ENCODE results near the gene CBX6.

CBX6 gene

DNA sequence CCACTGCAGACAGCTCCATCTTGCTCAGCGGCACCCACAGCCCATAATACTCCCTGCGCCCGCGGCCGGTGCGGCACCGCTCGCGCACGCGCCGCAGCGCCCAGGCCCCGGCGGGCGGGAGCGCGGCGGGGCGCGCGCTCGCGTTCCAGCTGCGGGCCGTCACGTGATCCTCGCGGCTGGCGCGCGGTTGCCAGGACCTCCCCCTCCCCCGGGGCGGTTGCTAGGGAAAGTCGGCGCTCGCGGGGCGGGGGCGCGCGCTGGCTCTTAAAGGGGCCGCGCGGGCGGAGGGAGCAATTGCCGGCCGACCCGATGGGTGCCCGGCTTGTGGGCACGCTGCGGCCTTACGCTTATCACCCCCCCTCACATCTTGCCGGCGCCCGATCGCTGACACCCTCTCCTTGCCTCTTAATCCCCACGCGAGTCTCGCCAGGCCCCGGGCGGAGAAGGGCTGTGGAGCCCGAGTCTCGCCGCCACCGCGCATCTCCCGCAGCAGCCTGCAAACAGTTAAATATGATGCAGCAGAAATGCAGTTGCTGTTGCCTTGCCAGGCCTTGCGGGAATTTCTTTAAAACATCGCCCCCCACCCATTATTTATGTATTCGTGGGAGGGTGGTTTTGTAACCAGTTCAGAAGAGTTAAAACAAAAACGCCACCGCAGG, at the start of gene CBX6:
Gene CBX6, minus strand, starts transcription at position 45 of the 659 bp plus-strand sequence. Its CDS starts 26 bp downstream, at position 19.
- peak; percentile 92 for DNase-seq (ENCODE audit: low read depth)

DNA sequence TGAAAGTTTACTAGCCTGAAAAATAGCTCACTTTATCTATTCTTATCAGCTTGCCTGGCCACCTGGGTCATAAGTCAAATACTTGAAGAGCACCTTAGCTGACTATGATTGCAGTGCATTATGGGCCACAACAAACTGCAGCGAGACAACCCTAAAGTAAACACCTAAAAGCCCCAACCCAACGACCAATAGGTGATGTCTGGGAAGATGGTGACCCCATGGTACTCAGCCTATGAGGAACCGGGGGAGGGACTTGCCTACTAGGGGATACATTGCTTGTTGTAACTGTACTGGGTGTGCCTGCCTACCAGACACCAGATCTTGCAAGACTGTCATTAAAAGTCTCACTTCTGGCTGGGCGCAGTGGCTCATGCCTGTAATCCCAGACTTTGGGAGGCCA, 49.8 kb upstream of the CBX6 start:
- no peak for DNase-seq (ENCODE audit: low read depth)

DNA sequence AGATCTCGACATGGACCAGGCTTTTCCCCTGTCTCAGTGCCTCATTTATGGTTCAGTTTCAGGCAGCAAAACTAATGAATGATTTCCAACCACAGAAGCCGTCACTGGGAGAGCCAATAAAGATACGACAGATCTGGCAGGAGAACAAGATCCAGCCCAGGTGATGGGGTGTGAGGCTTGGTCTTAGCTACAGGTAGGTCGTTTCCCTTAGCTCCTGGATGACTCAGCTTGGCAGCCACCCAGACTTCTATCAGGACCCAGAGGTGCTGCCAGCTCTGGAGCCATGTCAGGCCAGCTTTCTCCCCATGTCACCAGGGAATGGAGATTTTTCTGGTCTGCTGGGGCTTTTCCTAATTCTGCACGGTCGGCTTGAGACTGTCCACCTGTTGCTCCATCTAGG, 49.1 kb upstream of the CBX6 start:
- DNase-seq (ENCODE audit: low read depth) = no peak

DNA sequence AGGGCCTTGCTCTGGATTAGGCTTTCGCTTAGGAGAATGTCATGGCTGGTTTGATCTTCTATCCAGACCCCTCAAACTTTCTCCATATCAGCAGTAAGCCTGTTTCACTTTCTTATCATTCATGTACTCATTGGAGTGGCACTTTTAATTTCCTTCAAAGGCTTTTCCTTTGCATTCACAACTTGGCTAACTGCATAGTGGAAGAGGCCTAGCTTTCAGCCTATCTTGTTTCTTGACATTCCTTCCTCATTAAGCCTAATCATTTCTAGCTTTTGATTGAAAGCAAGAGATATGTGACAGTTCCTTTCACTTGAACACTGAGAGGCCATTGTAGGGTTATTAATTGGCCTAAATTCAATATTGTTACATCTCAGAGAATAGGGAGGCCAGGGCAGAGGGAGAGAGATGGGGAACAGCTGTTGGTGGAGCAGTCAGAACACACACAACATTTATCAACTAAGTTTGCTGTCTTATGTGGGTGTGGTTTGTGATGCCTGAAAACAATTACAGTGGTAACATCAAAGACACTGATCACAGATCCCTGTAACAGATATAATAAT, 47.7 kb upstream of the CBX6 start:
- DNase-seq (ENCODE audit: low read depth) = no peak

GRCh38 chr22:38911434-38911833, 39.4 kb upstream of the CBX6 start:
- DNase-seq (ENCODE audit: low read depth) = no peak

DNA sequence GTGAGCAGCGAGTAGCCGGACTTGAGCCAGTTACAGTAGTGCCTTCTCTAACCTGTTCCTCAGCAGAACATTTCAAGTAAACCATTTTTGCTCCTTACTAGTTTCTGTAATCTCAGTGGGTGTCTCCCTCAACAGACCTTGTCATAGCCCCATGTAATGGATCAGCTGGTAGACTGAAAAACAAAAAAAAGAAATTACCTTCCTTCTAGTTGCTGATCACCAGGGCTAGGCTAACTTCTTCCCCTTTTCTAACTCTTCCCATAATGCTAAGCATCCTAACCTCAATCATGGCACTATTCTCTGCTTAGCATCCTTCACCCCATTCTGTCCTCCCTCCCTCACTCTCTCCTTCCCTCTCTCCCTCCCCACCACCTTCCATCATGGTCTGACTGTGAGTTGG, 35.8 kb upstream of the CBX6 start:
- no peak for DNase-seq (ENCODE audit: low read depth)

GRCh38 chr22:38906052-38906451, 34.0 kb upstream of the CBX6 start:
- DNase-seq (ENCODE audit: low read depth) = no peak

DNA sequence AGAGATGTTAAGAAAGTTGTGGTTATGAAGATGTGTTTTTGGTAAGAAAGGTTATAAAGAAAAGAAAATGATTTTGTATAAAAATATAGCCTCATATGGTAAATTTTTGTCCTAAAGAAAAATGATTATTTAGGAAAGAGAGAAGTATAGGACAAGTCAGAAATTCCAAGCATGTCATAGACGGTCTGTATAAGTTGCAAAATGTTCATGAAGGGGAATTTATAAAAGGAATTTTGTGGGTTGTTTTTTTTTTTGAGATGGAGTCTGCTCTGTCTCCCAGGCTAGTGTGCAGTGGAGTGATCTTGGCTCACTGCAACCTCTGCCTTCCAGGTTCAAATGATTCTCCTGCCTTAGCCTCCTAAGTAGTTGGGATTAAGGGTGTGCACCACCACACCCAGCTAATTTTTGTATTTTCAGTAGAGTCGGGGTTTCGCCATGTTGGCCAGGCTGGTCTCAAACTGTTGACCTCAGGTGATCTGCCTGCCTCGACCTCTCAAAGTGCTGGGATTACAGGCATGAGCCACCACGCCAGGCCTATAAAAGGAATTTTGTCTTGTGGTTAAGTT, 32.1 kb upstream of the CBX6 start:
- peak; percentile 18 for DNase-seq (ENCODE audit: low read depth)

DNA sequence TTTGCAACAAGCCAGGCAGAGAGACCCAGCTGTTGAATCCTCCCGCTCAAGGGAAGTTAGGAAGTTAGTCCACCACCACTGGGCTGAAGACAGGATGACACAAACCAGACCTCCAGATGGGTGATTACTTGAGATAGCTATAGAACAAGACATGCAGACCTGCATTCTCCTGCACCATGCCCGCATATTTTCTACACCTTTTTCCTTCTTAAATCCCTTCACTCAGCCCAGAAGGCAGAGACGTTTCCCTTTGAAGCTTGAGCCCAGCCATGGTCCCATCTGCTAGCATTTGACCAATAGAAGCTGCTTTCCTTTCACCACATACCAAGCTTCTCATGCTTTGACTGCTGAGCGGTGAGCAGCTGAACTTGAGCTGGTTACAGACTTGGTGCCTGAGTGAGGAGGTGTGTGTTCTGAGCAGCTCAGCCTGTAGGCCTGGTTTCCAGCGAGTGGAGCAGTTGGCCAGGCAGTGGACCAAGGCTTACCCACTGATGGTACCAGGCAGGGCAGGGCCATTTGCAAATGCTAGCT, 29.2 kb upstream of the CBX6 start:
- no peak for DNase-seq (ENCODE audit: low read depth)

- no peak for DNase-seq (ENCODE audit: low read depth)
These were observed 28.7 kb upstream of the CBX6 start for GRCh38 chr22:38900677-38901076.

GRCh38 chr22:38891256-38891655, 19.2 kb upstream of the CBX6 start:
- DNase-seq (ENCODE audit: low read depth) = no peak

DNA sequence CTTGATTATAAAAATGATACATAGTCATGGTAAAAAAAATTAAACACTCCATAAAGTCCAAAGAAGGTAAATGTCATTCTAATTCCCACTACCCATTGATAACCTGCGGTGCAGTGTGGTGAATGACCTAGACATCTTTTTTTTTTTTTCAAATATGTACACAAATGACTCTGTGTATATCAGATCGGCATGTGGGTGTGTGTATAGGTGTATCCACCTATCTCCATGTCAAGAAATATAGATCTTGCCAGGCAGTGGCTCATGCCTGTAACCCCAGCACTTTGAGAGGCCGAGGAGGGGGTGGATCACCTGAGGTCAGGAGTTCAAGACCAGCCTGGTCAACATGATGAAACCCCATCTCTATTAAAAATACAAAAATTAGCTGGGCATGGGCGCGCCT, 18.4 kb upstream of the CBX6 start:
- DNase-seq (ENCODE audit: low read depth) = no peak

DNA sequence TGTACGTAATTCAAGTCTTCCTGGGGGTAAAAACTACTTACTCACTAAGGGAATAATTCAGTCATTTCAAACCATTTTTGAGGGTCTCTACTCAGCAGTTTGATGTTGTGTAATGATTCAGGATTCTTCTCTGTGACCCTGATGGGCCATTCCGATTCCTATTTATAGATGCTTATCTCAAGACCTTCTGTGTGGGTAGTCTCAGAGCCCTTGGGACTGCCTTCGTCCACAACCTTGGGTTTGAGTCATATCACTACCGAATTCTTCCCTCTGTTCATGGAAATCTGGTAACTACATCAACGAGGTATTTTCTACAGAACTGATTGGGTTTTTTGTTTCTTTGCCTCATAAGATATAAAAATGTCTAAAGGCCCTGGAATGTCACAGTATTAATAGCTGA, 14.3 kb upstream of the CBX6 start:
- DNase-seq (ENCODE audit: low read depth) = no peak

- DNase-seq (ENCODE audit: low read depth) = no peak
These were observed 11.1 kb upstream of the CBX6 start for GRCh38 chr22:38882972-38883622.

DNA sequence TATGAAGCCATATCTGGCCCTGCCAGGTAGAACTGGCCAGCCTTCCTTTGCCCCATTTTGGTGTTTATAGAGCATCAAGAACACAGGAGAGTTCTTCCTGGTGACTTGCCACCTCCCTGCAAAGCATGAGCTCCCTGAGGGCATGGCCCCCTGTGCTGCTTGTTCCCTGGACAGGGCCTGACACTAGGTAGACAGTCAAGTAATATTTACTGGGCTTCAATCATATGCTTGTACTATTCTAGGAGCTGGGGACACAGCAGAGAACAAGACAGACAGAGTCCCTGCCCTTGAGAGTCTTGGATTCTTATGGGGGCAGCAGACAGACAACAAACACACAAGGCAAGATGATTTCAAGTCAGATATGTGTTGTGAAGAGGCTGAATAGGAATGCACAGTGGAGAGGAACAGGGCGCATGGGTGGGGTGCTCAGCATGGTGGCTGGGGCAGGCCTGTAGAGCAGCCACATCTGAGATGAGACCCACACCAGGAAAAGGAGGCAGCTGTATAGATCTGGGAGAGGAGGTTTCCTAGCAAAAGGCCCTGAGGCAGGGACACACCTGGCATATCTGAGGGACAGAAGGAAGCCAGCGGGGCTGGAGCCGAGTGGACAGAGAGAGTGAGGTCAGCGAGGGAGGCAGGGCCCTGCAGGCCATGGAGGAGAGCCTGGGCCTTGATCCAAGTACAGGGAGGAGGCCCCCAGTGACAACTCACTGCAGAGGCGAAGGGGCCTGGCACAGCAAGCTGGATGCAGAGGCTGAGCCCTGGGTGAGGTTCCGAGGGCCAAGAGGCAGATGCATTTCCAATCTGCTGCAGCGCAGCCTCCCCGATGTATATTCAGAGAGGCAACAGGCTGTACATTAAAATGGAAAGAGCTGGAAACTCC, 10.2 kb upstream of the CBX6 start:
- no peak for DNase-seq (ENCODE audit: low read depth)

GRCh38 chr22:38881464-38881871, 9.5 kb upstream of the CBX6 start:
- DNase-seq (ENCODE audit: low read depth) = no peak

DNA sequence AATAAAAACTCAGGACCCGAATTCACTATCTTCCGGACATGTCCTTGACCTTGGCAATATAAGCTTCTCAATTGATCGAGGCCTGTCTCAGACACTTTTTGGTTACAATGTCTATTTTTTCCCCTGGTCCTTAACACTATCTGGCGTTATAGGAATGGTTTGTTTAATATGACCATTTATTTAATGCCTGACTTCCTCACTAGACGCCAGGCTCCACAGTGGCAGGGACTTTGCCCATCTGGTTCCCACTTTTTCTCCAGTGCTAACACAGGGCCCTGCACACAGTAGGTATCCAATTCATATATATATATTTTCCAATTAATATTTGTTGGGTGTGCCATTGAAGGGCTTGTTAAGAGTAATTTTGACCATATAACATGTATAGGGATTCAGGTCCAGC, 7.9 kb upstream of the CBX6 start:
- no peak for DNase-seq (ENCODE audit: low read depth)

- DNase-seq (ENCODE audit: low read depth) = no peak
These were observed 7.2 kb upstream of the CBX6 start for GRCh38 chr22:38879108-38879729.

- no peak for DNase-seq (ENCODE audit: low read depth)
These were observed 6.0 kb upstream of the CBX6 start for GRCh38 chr22:38878001-38878400.

DNA sequence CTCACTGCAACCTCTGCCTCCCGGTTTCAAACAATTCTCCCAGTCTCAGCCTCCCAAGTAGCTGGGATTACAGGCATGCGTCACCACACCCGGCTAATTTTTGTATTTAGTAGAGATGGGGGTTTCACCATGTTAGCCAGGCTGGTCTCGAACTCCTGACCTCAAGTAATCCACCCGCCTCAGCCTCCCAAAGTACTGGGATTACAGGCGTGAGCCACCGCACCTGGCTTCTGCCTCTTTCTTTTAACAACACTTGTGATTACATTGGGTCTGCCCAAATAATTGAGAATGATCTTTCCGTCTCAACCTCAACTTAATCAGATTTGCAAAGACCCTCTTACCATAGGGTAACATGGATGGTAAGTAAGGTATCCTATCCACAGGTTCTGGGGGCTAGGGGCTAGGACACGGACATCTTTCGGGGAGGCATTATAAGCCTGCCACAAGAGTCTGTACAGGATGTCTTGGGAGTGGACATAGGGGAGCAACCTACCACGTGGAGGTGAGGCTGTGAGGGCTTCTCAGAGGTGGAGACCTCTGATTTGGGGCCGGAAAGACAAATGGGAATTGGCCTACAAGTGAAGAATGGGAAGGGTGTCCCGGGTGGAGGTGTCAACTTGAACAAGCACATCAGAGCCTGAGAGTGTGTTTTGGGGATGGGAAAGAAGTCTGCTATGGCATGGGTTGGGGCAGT, 2.7 kb upstream of the CBX6 start:
- no peak for DNase-seq (ENCODE audit: low read depth)
